Activated T-cell treated with anti-CD3 and anti-CD28 coated beads for 48 hours (primary cell): ENCODE data around the gene PIEZO2.
"Not testable (repeated sequence)": the region's sequence is repeated elsewhere in the genome, so short reads cannot be mapped to it uniquely, and the experiment has no call there.

Experiments
- DNase-seq: peaks from one replicate; pipeline ENCODE4 v3.0.0-alpha.2; 2020; ENCODE audit warnings: low read depth

Gene PIEZO2

GRCh38 chr18:11149441-11150270, at the start of gene PIEZO2:
Gene PIEZO2 (minus strand): TSS chr18:11149569. CDS start chr18:11148588, 981 bp downstream.
- no peak for DNase-seq

- DNase-seq = no peak
Measured at GRCh38 chr18:11183637-11184036, 34.3 kb upstream of the PIEZO2 start.

- not testable (repeated sequence) for DNase-seq
Measured at GRCh38 chr18:11181629-11182028, 32.3 kb upstream of the PIEZO2 start.

- DNase-seq = no peak
Measured at GRCh38 chr18:11179959-11180519, 30.7 kb upstream of the PIEZO2 start.

GRCh38 chr18:11178951-11179549, 29.7 kb upstream of the PIEZO2 start:
- DNase-seq = no peak

GRCh38 chr18:11177382-11177781, 28.0 kb upstream of the PIEZO2 start:
- no peak for DNase-seq

- no peak for DNase-seq
Measured at GRCh38 chr18:11176481-11176881, 27.1 kb upstream of the PIEZO2 start.

- DNase-seq = no peak
Measured at GRCh38 chr18:11175266-11175979, 26.1 kb upstream of the PIEZO2 start.

GRCh38 chr18:11174179-11174578, 24.8 kb upstream of the PIEZO2 start:
- not testable (repeated sequence) for DNase-seq

- DNase-seq = no peak
Measured at GRCh38 chr18:11167778-11168177, 18.4 kb upstream of the PIEZO2 start.

- DNase-seq = no peak
Measured at GRCh38 chr18:11165952-11166351, 16.6 kb upstream of the PIEZO2 start.

- no peak for DNase-seq
Measured at GRCh38 chr18:11165138-11165537, 15.8 kb upstream of the PIEZO2 start.

- DNase-seq = no peak
Measured at GRCh38 chr18:11163665-11164064, 14.3 kb upstream of the PIEZO2 start.

- no peak for DNase-seq
Measured at GRCh38 chr18:11162889-11163288, 13.5 kb upstream of the PIEZO2 start.

- no peak for DNase-seq
Measured at GRCh38 chr18:11162462-11162861, 13.1 kb upstream of the PIEZO2 start.

- no peak for DNase-seq
Measured at GRCh38 chr18:11160313-11160712, 10.9 kb upstream of the PIEZO2 start.

- DNase-seq = no peak
Measured at GRCh38 chr18:11159844-11160243, 10.5 kb upstream of the PIEZO2 start.

GRCh38 chr18:11156978-11157377, 7.6 kb upstream of the PIEZO2 start:
- DNase-seq = no peak

GRCh38 chr18:11155034-11155759, 5.8 kb upstream of the PIEZO2 start:
- DNase-seq = no peak

- DNase-seq = no peak
Measured at GRCh38 chr18:11154368-11154989, 5.1 kb upstream of the PIEZO2 start.

- no peak for DNase-seq
Measured at GRCh38 chr18:11153097-11153496, 3.7 kb upstream of the PIEZO2 start.

- DNase-seq = no peak
Measured at GRCh38 chr18:11150271-11150615, 874 bp upstream of the PIEZO2 start.
